ENCODE data around the gene ANO2.
"Not testable (repeated sequence)": the region's sequence is repeated elsewhere in the genome, so short reads cannot be mapped to it uniquely, and the experiment has no call there.

Gene ANO2

DNA sequence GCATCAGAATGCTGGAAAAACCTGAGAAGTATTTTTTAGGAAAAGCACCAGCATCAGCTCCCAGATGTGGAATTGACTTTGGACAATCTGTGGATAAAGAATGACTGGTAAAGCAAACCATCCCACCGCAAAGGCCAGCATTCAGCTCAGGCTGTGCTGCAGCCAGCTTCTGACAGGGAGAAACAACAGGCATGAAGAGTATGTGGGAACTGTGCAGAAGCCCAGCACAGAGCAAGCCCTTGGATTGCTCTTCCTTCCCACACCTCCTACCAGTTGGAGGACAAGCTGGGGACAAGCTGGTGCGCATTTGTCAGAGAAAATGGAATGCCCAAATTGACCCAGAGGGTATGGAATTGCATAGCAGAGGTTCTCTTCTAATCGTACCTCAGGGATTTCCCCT lies 228.1 kb downstream of the ANO2 start:
- DNase-seq: no peak

GRCh38 chr12:5716201-5716600 lies 228.9 kb downstream of the ANO2 start:
- DNase-seq: no peak

- DNase-seq: no peak
These were observed 230.0 kb downstream of the ANO2 start for GRCh38 chr12:5715021-5715420.

GRCh38 chr12:5713599-5714081 lies 231.4 kb downstream of the ANO2 start:
- no peak for DNase-seq

- no peak for DNase-seq
These were observed 234.7 kb downstream of the ANO2 start for GRCh38 chr12:5710260-5710878.

DNA sequence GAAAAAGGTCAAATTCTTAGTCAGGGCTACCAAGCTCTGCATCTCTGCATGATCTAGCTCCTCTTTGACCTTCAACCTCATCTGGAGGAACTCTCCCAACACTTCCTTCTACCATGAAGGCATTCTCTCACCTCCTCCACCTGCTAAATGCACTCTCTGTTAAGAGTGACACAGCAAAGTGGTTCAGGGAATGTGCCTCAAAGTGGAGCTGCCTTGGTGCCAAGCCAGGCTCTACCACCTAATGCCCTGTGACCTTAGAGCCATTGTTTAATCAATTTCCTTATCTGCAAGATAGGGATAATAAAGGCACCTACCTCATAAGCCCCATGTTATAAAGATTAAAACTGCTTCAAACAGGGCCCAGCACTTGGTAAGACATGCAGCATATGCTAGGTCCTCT lies 236.7 kb downstream of the ANO2 start:
- no peak for DNase-seq

GRCh38 chr12:5706247-5706646 lies 238.8 kb downstream of the ANO2 start:
- no peak for DNase-seq

DNA sequence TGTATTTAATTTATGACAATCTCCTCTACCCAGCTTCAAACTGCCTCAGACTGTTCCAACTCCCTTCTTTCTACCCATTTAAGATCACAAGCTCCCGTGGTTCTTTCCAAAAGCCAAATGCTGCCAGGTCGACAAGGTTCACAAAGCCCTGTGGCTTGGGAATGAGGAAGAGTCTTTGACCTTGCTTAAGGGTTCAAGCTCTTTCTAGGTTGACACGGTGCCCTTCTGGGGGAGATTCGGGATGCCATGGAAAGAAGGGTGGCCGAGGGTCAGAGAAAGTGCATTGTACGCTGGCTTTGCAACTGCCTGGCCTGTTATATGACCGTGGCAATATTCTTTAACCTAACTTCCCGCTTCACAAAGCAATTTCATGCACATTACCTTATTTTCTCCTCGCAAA lies 239.3 kb downstream of the ANO2 start:
- DNase-seq: no peak

DNA sequence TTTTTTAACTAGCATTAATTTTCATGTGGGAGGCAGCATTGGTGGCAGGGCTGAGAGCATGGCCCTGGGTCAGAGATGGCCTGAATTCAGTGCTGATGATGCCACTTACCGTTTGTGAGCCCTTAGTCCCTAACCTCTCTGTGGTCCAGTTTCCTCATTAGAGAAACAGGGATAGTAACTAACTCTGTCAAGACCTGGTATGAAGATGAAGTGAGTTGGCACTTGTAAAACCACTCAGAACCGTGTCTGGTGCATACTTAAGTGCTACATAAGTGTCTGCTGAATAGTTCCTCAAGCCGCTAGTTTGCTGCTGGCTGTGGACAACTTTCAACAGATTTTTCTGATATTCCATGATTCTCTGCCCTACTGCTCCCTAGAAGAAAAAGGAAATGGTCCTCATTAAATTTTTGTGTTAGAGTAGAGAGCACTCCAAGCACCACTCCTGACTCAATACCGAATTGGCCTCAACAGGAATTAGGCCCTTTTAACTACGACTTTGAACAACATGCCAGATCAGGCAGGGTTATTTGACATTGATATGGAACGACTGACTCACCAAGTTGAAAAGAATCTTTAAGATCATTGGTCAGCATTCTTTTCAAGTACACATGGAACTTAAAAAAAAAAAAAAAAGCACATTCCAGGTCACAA lies 250.2 kb downstream of the ANO2 start:
- no peak for DNase-seq

GRCh38 chr12:5692850-5693249 lies 252.2 kb downstream of the ANO2 start:
- no peak for DNase-seq

- DNase-seq: no peak
These were observed 253.1 kb downstream of the ANO2 start for GRCh38 chr12:5691943-5692342.

DNA sequence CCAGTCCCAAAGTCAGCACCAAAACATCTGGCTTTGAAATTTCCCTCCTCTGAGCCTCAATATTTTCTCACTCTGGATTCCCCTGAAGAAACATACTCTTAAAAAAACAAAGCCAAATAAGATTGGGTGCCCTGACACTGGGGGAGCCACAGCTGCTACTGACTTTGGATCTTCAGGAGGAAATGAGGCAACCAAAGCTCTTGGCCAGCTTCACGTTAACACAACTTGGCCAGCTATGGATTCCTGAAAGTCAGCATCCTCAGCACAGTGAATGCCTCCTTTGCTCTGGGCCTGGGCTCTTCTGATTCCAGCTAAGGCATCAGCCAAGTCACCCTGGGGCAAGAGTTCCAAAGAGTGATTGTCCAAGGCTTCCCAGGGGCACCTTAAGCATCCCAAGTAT lies 254.8 kb downstream of the ANO2 start:
- DNase-seq: no peak

- DNase-seq: no peak
These were observed 255.3 kb downstream of the ANO2 start for GRCh38 chr12:5689773-5690172.

GRCh38 chr12:5688226-5688625 lies 256.8 kb downstream of the ANO2 start:
- no peak for DNase-seq

DNA sequence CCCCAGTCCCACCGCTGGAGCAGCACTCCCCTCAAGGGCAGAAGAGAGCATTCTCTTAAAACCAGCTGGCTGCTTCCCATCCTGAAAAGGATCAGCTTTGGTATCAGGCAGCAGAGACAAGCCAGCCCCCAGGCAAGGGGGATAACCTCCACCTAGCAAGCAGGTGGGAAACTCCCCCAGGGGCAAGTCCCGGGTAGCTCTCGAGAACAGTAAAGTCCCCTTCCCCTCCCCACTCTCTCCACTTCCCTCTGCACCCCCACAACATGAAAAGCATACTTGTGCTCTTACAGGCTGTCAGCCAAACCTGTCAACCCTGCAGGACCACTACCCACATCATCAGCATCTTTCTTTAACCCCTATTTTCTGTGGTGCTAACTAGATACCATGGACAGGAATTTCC lies 259.1 kb downstream of the ANO2 start:
- DNase-seq: no peak

GRCh38 chr12:5684989-5685388 lies 260.1 kb downstream of the ANO2 start:
- no peak for DNase-seq

DNA sequence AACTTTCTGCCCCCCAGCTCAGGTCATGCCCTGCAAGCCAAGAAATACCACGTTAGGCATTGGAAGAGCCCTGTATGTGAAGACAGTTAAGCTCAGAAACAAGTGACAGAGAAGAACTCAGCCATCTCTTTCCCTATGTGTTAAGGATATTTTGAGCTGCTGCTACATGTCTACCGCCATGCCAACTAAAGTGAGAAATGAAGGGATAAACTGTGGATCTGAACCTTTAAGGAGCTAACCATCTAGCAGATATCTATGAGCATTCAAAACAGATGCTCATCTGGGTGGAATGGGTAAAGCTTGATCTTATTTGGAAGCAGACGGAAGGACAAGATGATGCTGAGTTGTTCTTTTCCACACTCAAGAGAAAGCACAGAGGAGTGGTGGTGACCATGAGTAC lies 262.5 kb downstream of the ANO2 start:
- DNase-seq: no peak

GRCh38 chr12:5678176-5678575 lies 266.9 kb downstream of the ANO2 start:
- no peak for DNase-seq

DNA sequence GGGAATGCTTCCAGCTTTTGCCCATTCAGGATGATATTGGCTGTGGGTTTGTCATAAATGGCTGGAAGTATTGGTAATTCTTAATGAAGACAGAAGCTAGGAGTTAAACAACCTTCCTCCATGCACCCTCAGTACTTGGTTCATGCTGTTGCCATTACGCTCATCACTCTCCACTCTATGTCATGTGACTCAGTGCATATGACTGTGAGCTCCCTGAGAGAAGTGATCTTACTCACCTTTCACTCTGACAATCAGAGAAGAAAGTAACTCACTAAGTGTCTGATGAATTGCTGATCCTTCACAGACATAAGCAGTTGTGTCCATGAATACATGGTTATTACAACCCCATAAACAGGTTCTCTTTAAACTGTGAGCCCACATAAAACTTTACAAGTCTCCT lies 275.4 kb downstream of the ANO2 start:
- DNase-seq: not testable (repeated sequence)

DNA sequence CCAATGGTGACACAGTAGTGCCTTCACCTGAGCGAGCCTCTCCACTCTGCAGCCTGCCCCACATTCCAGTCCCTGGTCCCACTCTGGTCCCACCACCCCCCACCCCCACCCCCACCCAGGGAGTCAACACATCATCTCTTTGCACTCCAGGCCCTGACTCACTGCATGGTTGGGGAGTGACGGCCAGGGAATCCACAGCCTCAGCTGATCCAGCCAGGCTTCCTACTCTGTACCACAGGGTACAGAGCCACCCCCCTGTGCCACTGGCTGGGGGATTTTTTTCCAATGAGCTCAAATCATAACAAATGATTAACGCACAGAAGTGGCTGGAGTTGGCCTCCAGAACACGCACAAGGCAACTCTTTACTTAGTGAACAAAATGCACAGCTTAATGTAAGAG lies 279.4 kb downstream of the ANO2 start:
- no peak for DNase-seq

- no peak for DNase-seq
These were observed 283.2 kb downstream of the ANO2 start for GRCh38 chr12:5661811-5662210.

- DNase-seq: no peak
These were observed 284.8 kb downstream of the ANO2 start for GRCh38 chr12:5660238-5660637.

- DNase-seq: not testable (repeated sequence)
These were observed 286.6 kb downstream of the ANO2 start for GRCh38 chr12:5658339-5658941.

GRCh38 chr12:5656836-5657235 lies 288.2 kb downstream of the ANO2 start:
- no peak for DNase-seq

DNA sequence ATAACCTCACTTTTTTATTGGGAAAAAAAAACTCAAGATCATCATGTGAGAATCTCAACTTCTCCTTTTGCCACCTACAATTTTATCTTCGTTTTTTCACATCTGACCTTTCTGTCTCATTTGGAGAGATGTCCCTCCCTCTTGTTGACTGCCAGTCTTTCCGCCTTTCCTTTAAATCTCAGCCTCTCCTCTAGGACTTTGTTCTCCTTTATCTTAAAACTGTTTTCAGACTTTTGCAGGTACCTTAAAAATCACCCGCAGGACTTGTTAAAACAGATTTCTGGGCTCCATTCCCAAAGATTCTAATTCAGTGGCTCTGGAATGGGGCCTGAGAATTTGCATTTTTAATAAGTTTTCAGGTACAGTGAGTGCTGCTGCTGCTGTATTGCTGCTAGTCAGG lies 289.9 kb downstream of the ANO2 start:
- DNase-seq: no peak
